Body of pancreas (tissue), 4 donors: ENCODE measurements around the gene COPG1.

Experiments
- CTCF ChIP-seq, 7 experiments: fragments of 450-650 bp in 4 of 7; fragments of 200-600 bp in 3 of 7; sonication (generic) in 3 of 7; IDR thresholded peaks; one replicate each; pipeline ENCODE4 v1.5.1; 2016 to 2019; ENCODE audit warnings: antibody characterized with exemption in 7 of 7
- POLR2A ChIP-seq, 3 donors: fragments of 450-650 bp; IDR thresholded peaks; one replicate each; pipeline ENCODE4 v1.6.1; 2016; ENCODE audit warnings: antibody characterized with exemption in 3 of 3, mild to moderate bottlenecking in 2 of 3

GRCh38 chr3:129317848-129318247, 68.4 kb downstream of the COPG1 start:
- no peak for TF ChIP-seq POLR2A (IDR thresholded peaks at IDR 0.05)
- no peak for TF ChIP-seq CTCF (IDR thresholded peaks at IDR 0.05)
